Fibroblast of skin of left biceps (primary cell): Measurements from ENCODE around the gene MCC.

Experiments used
- DNase-seq, 2 experiments: peaks; one replicate each; pipeline ENCODE4 v3.0.0-alpha.2; 2013; ENCODE audit warnings: low read depth in 2 of 2

Gene MCC

GRCh38 chr5:113202287-113202686 lies 286.0 kb downstream of the MCC start:
- no peak for DNase-seq

- no peak for DNase-seq
Measured at GRCh38 chr5:113201715-113202114, 286.5 kb downstream of the MCC start.

GRCh38 chr5:113199122-113199905 lies 288.9 kb downstream of the MCC start:
- DNase-seq = no peak

- DNase-seq = no peak
Measured at GRCh38 chr5:113197456-113198200, 290.6 kb downstream of the MCC start.

- no peak for DNase-seq
Measured at GRCh38 chr5:113195771-113196170, 292.5 kb downstream of the MCC start.

GRCh38 chr5:113195251-113195650 lies 293.0 kb downstream of the MCC start:
- DNase-seq = no peak

GRCh38 chr5:113194591-113194990 lies 293.7 kb downstream of the MCC start:
- no peak for DNase-seq

- no peak for DNase-seq
Measured at GRCh38 chr5:113194125-113194524, 294.1 kb downstream of the MCC start.

- no peak for DNase-seq
Measured at GRCh38 chr5:113193311-113193978, 294.8 kb downstream of the MCC start.

GRCh38 chr5:113192541-113192940 lies 295.7 kb downstream of the MCC start:
- no peak for DNase-seq

- no peak for DNase-seq
Measured at GRCh38 chr5:113190347-113190746, 297.9 kb downstream of the MCC start.

GRCh38 chr5:113189291-113189690 lies 299.0 kb downstream of the MCC start:
- no peak for DNase-seq

GRCh38 chr5:113188436-113188835 lies 299.8 kb downstream of the MCC start:
- no peak for DNase-seq

GRCh38 chr5:113187906-113188305 lies 300.3 kb downstream of the MCC start:
- DNase-seq = no peak

GRCh38 chr5:113186061-113186460 lies 302.2 kb downstream of the MCC start:
- DNase-seq = no peak

GRCh38 chr5:113183694-113184093 lies 304.6 kb downstream of the MCC start:
- no peak for DNase-seq

GRCh38 chr5:113182658-113183344 lies 305.5 kb downstream of the MCC start:
- DNase-seq = no peak

GRCh38 chr5:113181853-113182490 lies 306.3 kb downstream of the MCC start:
- no peak for DNase-seq

GRCh38 chr5:113181409-113181808 lies 306.8 kb downstream of the MCC start:
- DNase-seq = no peak

GRCh38 chr5:113179156-113179555 lies 309.1 kb downstream of the MCC start:
- DNase-seq = no peak

- no peak for DNase-seq
Measured at GRCh38 chr5:113178073-113178779, 310.0 kb downstream of the MCC start.
